ENCODE results near the gene CLDN8. TPM values are rescaled to one million over a fixed set of nuclear protein-coding genes. Genes with fewer than 3 reads are reported as not detected.

Gene CLDN8
- total RNA-seq, 1 donor from 2014 or later = 1.4 TPM

DNA sequence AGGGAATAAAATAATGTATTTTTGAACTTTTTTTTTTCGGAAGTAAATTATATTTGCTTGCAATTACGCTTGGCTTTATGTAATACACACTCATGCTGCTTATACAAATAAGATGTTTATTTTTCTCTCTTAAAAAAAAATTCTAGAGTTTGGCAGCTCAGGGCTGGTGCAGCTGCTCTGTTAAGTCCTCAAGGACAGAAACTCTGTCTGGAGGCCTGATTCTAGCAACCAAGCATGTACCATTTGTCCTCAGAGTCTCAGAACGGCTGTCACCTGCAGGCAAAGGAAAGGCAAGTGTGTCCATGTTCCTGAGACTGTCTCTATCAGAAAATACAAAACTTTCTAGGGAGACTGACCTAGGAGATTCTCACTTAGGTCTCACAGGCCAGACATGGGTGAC is 26.1 kb downstream of the CLDN8 start:
- Mint-ChIP-seq H3K4me3 (no peak overlapping the region), H3K36me3 (no peaks in the 10 kb centered on the region), H3K27me3 (ENCODE audit: low read depth) (peaks cover 13% of the 10 kb centered on the region), H3K27ac (no peak overlapping the region), H3K9me3 (no peaks in the 10 kb centered on the region), H3K4me1 (peaks cover 9% of the 10 kb centered on the region)
- DNase-seq (ENCODE audit: low spot score in 2 of 2, unreplicated experiment in 2 of 2) = no peak
- TF ChIP-seq, protein P1, sequence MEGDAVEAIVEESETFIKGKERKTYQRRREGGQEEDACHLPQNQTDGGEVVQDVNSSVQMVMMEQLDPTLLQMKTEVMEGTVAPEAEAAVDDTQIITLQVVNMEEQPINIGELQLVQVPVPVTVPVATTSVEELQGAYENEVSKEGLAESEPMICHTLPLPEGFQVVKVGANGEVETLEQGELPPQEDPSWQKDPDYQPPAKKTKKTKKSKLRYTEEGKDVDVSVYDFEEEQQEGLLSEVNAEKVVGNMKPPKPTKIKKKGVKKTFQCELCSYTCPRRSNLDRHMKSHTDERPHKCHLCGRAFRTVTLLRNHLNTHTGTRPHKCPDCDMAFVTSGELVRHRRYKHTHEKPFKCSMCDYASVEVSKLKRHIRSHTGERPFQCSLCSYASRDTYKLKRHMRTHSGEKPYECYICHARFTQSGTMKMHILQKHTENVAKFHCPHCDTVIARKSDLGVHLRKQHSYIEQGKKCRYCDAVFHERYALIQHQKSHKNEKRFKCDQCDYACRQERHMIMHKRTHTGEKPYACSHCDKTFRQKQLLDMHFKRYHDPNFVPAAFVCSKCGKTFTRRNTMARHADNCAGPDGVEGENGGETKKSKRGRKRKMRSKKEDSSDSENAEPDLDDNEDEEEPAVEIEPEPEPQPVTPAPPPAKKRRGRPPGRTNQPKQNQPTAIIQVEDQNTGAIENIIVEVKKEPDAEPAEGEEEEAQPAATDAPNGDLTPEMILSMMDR (IDR thresholded peaks at IDR 0.05; ENCODE audit: unreplicated experiment) = no peak

DNA sequence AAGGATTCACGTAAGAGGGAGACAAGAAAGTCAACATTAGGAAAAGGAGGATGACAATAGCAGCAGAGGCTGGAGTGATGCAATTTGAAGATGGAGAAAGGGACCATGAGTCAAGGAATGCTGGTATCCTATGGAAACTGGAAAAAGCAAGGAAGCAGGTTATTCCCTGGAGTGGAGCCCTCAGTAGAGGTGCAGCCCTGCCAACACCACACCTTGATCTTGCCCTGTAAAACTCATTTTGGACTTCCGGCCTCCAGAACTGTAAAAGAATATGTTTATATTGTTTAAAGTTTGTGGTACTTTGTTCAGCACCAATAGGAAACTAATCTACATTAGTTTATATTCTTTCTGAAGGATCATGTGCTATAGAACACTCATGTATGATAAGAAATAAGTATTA is 29.7 kb downstream of the CLDN8 start:
- Mint-ChIP-seq H3K4me3 (no peak overlapping the region), H3K4me1 (peaks cover 9% of the 10 kb centered on the region), H3K9me3 (no peaks in the 10 kb centered on the region), H3K27me3 (ENCODE audit: low read depth) (no peaks in the 10 kb centered on the region), H3K27ac (no peak overlapping the region), H3K36me3 (no peaks in the 10 kb centered on the region)
- TF ChIP-seq, protein P1 (IDR thresholded peaks at IDR 0.05; ENCODE audit: unreplicated experiment) = no peak
- no peak for DNase-seq (ENCODE audit: low spot score in 2 of 2, unreplicated experiment in 2 of 2)

- Mint-ChIP-seq H3K36me3 (no peaks in the 10 kb centered on the region), H3K4me3 (no peak overlapping the region), H3K27ac (no peak overlapping the region), H3K4me1 (peaks cover 7% of the 10 kb centered on the region), H3K9me3 (peaks cover 4% of the 10 kb centered on the region), H3K27me3 (ENCODE audit: low read depth) (peaks cover 2% of the 10 kb centered on the region)
- TF ChIP-seq, protein P1 (IDR thresholded peaks at IDR 0.05; ENCODE audit: unreplicated experiment) = no peak
- DNase-seq (ENCODE audit: low spot score in 2 of 2, unreplicated experiment in 2 of 2) = no peak
Measured at GRCh38 chr21:30168086-30168485, 47.8 kb downstream of the CLDN8 start.

GRCh38 chr21:30166705-30167104 is 49.2 kb downstream of the CLDN8 start, which contains the start of gene CLDN17:
Gene CLDN17, minus strand, starts transcription at chr21:30166805. Its CDS starts 188 bp downstream, at chr21:30166617.
- H3K27me3 Mint-ChIP-seq (ENCODE audit: low read depth) = peaks cover 2% of the 10 kb centered on the region
- peaks cover 4% of the 10 kb centered on the region for H3K9me3 Mint-ChIP-seq
- H3K36me3 Mint-ChIP-seq = no peaks in the 10 kb centered on the region
- DNase-seq (ENCODE audit: low spot score in 2 of 2, unreplicated experiment in 2 of 2) = no peak
- H3K4me3 Mint-ChIP-seq = no peak within 1 kb of the TSS
- TF ChIP-seq, protein P1 (IDR thresholded peaks at IDR 0.05; ENCODE audit: unreplicated experiment) = no peak
- H3K27ac Mint-ChIP-seq = no peak within 1 kb of the TSS
- peaks cover 17% of the 10 kb centered on the region for H3K4me1 Mint-ChIP-seq

- Mint-ChIP-seq H3K4me1 (peaks cover 17% of the 10 kb centered on the region), H3K27me3 (ENCODE audit: low read depth) (peaks cover 2% of the 10 kb centered on the region), H3K9me3 (peaks cover 4% of the 10 kb centered on the region), H3K36me3 (no peaks in the 10 kb centered on the region), H3K4me3 (no peak overlapping the region), H3K27ac (no peak overlapping the region)
- TF ChIP-seq, protein P1 (IDR thresholded peaks at IDR 0.05; ENCODE audit: unreplicated experiment) = no peak
- no peak for DNase-seq (ENCODE audit: low spot score in 2 of 2, unreplicated experiment in 2 of 2)
Measured at GRCh38 chr21:30166171-30166570, 49.7 kb downstream of the CLDN8 start.

- Mint-ChIP-seq H3K4me1 (peaks cover 17% of the 10 kb centered on the region), H3K27me3 (ENCODE audit: low read depth) (peaks cover 2% of the 10 kb centered on the region), H3K27ac (no peak overlapping the region), H3K9me3 (peaks cover 3% of the 10 kb centered on the region), H3K4me3 (no peak overlapping the region), H3K36me3 (no peaks in the 10 kb centered on the region)
- no peak for DNase-seq (ENCODE audit: low spot score in 2 of 2, unreplicated experiment in 2 of 2)
- TF ChIP-seq, protein P1 (IDR thresholded peaks at IDR 0.05; ENCODE audit: unreplicated experiment) = no peak
Measured at GRCh38 chr21:30164796-30165195, 51.1 kb downstream of the CLDN8 start.

Data from mesothelial cell of epicardium (in vitro differentiated cells).